Keratinocyte (primary cell): Measurements from ENCODE around the gene YY1. TPM values are rescaled to one million over a fixed set of nuclear protein-coding genes. Genes with fewer than 3 reads are reported as not detected.
A peak's percentile ranks its signal among the peaks of the same experiment; 100 is the strongest.

ENCODE experiments used
- DNase-seq: peaks from one replicate; pipeline ENCODE4 v3.0.0-alpha.2; 2011; ENCODE audit warnings: low read depth, missing footprints, low spot score
- FAIRE-seq: peaks from 2 replicates; lab custom pipeline; 2011; peaks lifted over from hg19 to GRCh38; lab: Jason Lieb, UNC
- H2AFZ ChIP-seq: 2 replicates; pipeline ENCODE4 v1.6.0; 2012; ENCODE audit warnings: low read length, control low read depth, inconsistent platforms; ENCODE audit not compliant: control insufficient read depth
- H3K27ac ChIP-seq: 2 replicates; pipeline ENCODE4 v1.5.1; 2011; ENCODE audit warnings: low read length; ENCODE audit not compliant: control insufficient read depth, insufficient read depth
- H3K27me3 ChIP-seq: 3 replicates; pipeline ENCODE4 v1.6.0; 2011; ENCODE audit warnings: low read length; ENCODE audit not compliant: control insufficient read depth, insufficient read depth; ENCODE audit errors: extremely low read depth
- H3K36me3 ChIP-seq, 2 experiments: 2 replicates in 1 of 2; 3 replicates in 1 of 2; pipeline ENCODE4 v1.5.1; 2011; ENCODE audit warnings: low read length in 2 of 2, mild to moderate bottlenecking in 1 of 2; ENCODE audit not compliant: control insufficient read depth in 2 of 2, insufficient read depth in 2 of 2; ENCODE audit errors: extremely low read depth in 1 of 2
- H3K4me1 ChIP-seq: 3 replicates; pipeline ENCODE4 v1.5.1; 2011; ENCODE audit warnings: low read length; ENCODE audit not compliant: control insufficient read depth, insufficient read depth; ENCODE audit errors: extremely low read depth
- H3K4me2 ChIP-seq: 3 replicates; pipeline ENCODE4 v1.6.0; 2011; ENCODE audit warnings: low read depth, low read length; ENCODE audit not compliant: control insufficient read depth, insufficient read depth; ENCODE audit errors: extremely low read depth
- H3K4me3 ChIP-seq, 3 experiments: fragments of 200-600 bp in 1 of 3; sonication (generic) in 1 of 3; 2 replicates in 2 of 3; 3 replicates in 1 of 3; pipeline ENCODE4 v1.5.1; 2011 to 2016; ENCODE audit warnings: low read length in 3 of 3, mild to moderate bottlenecking in 3 of 3, control low read depth in 2 of 3, inconsistent platforms in 1 of 3, low read depth in 1 of 3, mixed read lengths in 1 of 3, mixed run types in 1 of 3, moderate library complexity in 1 of 3; ENCODE audit not compliant: control insufficient read depth in 2 of 3, insufficient read depth in 2 of 3; ENCODE audit errors: extremely low read depth in 1 of 3
- H3K79me2 ChIP-seq: 2 replicates; pipeline ENCODE4 v1.6.0; 2012; ENCODE audit warnings: low read length; ENCODE audit not compliant: control insufficient read depth, insufficient read depth
- H3K9ac ChIP-seq: 3 replicates; pipeline ENCODE4 v1.6.0; 2011; ENCODE audit warnings: low read length; ENCODE audit not compliant: control insufficient read depth, insufficient read depth; ENCODE audit errors: extremely low read depth
- H3K9me1 ChIP-seq: 3 replicates; pipeline ENCODE4 v1.6.0; 2011; ENCODE audit warnings: low read length; ENCODE audit not compliant: control insufficient read depth, insufficient read depth; ENCODE audit errors: extremely low read depth
- H3K9me3 ChIP-seq: 2 replicates; pipeline ENCODE4 v1.5.1; 2012; ENCODE audit warnings: low read depth, low read length; ENCODE audit not compliant: control insufficient read depth
- H4K20me1 ChIP-seq: 3 replicates; pipeline ENCODE4 v1.6.0; 2011; ENCODE audit warnings: low read length; ENCODE audit not compliant: control insufficient read depth, insufficient read depth; ENCODE audit errors: extremely low read depth
- CTCF ChIP-seq, 3 experiments: IDR thresholded peaks in 1 of 3; conservative IDR thresholded peaks in 1 of 3; optimal IDR thresholded peaks in 1 of 3; 2 replicates in 2 of 3; 3 replicates in 1 of 3; pipeline versions ENCODE3 to v1.5.1; 2011; ENCODE audit warnings: low read length in 3 of 3, mild to moderate bottlenecking in 3 of 3, moderate library complexity in 2 of 3, control low read depth in 1 of 3, inconsistent platforms in 1 of 3; ENCODE audit not compliant: insufficient read depth in 2 of 3; ENCODE audit errors: extremely low read depth in 1 of 3
- EZH2 ChIP-seq: IDR thresholded peaks from one replicate; pipeline ENCODE4 v1.6.1; 2012; ENCODE audit warnings: inconsistent platforms, mild to moderate bottlenecking, low read length, moderate library complexity
- dilution Hi-C: fragments of 300-500 bp; cut with MboI; formaldehyde crosslinking; loops from one replicate; pipeline ENCODE4 v1.7.0; 2020; ENCODE audit warnings: low sequenced_read_pairs; ENCODE audit not compliant: extremely low pct_ligation_motif_present
- polyA plus RNA-seq, 5 experiments: library from polyadenylated mRNA; depleted of rRNA in 3 of 5; stranded (reverse) in 3 of 5; stranded (forward) in 1 of 5; unstranded in 1 of 5; fragments of >200 nt; gene quantifications; 1 replicate in 1 of 5; 2 replicates in 3 of 5; 3 replicates in 1 of 5; pipeline versions ENCODE4 v1.2.1 to v1.2.3, GENCODE V29; 2011 to 2012; ENCODE audit warnings: missing spikeins in 2 of 5, low read depth in 1 of 5, low replicate concordance in 1 of 5

The YY1 gene
- polyA plus RNA-seq, 1 donor (not counting 4 experiments of a cell fraction or from before 2014, with no cell fraction given): 65.6 TPM

GRCh38 chr14:100303925-100304324 is 65.0 kb downstream of the YY1 start:
- Histone ChIP-seq H3K27me3 (no peaks in the 10 kb centered on the region), H4K20me1 (no peaks in the 10 kb centered on the region), H3K9ac (no peak overlapping the region), H3K4me3 (no peak overlapping the region), H3K4me1 (peaks cover 11% of the 10 kb centered on the region), H3K9me3 (no peaks in the 10 kb centered on the region), H3K36me3 (no peaks in the 10 kb centered on the region), H3K27ac (no peak overlapping the region), H3K9me1 (no peaks in the 10 kb centered on the region), H2AFZ (no peak overlapping the region), H3K79me2 (peaks cover 8% of the 10 kb centered on the region), H3K4me2 (no peak overlapping the region)
- dilution Hi-C loops: no loop called here
- FAIRE-seq (no peak), DNase-seq (no peak)
- TF ChIP-seq EZH2 (no peak), CTCF (optimal IDR thresholded peaks at IDR 0.05 in 1 of 3, IDR thresholded peaks at IDR 0.05 in 1 of 3, conservative IDR thresholded peaks at IDR 0.05 in 1 of 3; ENCODE audit: extremely low read depth in 1 of 3, insufficient read depth in 2 of 3, low read length in 3 of 3) (no peak)

- H3K4me1 ChIP-seq: peaks cover 11% of the 10 kb centered on the region
- peak overlapping the region; percentile 44 for H3K9ac ChIP-seq
- no peaks in the 10 kb centered on the region for H3K9me1 ChIP-seq
- peaks cover 8% of the 10 kb centered on the region for H3K79me2 ChIP-seq
- no peaks in the 10 kb centered on the region for H4K20me1 ChIP-seq
- FAIRE-seq (peak; percentile 29), DNase-seq (no peak)
- H3K27ac ChIP-seq: no peak overlapping the region
- dilution Hi-C loops: no loop called here
- H3K4me3 ChIP-seq: peak overlapping the region; percentile 65 to 75 (median 69)
- peak overlapping the region; percentile 54 for H2AFZ ChIP-seq
- H3K36me3 ChIP-seq: no peaks in the 10 kb centered on the region
- no peaks in the 10 kb centered on the region for H3K27me3 ChIP-seq
- no peaks in the 10 kb centered on the region for H3K9me3 ChIP-seq
- peak overlapping the region; percentile 92 for H3K4me2 ChIP-seq
- TF ChIP-seq CTCF (optimal IDR thresholded peaks at IDR 0.05 in 1 of 3, IDR thresholded peaks at IDR 0.05 in 1 of 3, conservative IDR thresholded peaks at IDR 0.05 in 1 of 3; ENCODE audit: extremely low read depth in 1 of 3, insufficient read depth in 2 of 3, low read length in 3 of 3): no peak
- no peak for TF ChIP-seq EZH2
Observed at GRCh38 chr14:100304825-100305323, 65.9 kb downstream of the YY1 start.
